ENCODE results near the gene APRT. TPM values are rescaled to one million over a fixed set of nuclear protein-coding genes. Genes with fewer than 3 reads are reported as not detected.
"Not testable (repeated sequence)": the region's sequence is repeated elsewhere in the genome, so short reads cannot be mapped to it uniquely, and the experiment has no call there.

APRT gene
- total RNA-seq, 1 donor from 2014 or later: 116 TPM

DNA sequence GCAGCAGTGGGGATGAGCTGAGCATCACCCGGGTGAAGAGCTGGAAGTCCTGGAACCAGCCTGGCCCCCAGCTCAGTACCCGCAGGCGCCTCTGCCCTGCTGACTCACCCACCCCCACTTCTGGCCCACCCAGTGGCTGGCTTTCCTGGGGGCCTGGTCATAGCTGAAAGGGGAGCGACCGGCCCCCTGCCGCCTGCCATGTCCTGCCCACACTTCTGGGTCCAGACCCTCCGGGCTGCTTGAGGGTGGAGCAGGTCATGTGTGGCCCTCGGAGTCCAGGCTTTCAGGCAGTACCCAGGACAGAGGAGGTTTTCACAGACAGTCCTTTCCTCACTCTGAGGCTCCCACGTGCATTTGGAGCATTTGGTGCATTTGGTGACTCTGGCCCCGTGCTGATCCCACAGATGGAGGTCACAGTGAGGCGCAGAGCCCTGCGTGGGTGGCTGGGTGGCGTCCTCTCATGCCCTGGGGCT is 19.6 kb downstream of the APRT start:
- Mint-ChIP-seq H3K9me3 (no peaks in the 10 kb centered on the region), H3K27ac (no peak overlapping the region)

DNA sequence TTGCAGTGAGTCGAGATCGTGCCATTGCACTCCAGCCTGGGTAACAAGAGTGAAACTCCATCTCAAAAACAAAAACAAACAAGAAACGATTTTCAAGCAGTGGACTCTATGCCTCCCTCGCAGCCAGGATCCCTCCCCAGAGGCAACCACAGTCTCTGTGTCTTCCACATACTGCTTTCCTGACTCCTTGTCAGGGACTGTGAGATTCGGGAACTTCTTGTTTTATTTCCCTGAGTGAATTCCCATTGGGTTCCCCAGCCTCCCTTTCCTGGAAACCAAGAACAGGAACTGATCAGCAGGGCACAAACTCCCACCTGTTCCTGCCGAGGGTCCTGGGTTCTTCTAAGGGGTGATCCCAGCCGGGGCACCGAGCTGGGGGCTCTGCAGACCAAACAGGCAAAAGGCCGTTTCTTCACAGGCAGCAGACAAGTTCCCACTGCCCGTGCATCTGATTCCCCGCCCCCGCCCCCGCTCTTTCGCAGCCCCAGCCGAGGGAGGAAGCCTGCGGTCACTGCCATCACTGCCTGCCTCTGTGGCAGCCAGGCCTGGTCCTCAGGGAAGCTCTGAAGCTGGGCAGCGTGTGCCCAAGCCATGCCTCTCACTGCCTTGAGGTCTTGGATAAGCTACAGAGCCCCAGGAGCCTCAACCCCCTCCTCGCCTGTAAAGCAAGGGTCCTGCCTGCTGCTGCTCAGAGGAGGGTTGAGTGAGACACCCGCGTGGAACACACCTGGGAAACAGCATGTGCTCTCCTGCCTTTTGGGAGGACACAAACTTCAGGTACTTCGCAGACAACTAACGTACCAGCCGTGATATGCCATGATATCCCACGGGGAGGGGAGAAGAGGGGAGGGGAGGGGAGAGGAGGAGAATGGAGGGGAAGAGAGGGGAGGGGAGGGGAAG is 21.2 kb downstream of the APRT start:
- Mint-ChIP-seq H3K27me3 (peaks cover 12% of the 10 kb centered on the region), H3K27ac (no peak overlapping the region)

More for the DNA sequence above, 19.6 kb downstream of the APRT start:
- Mint-ChIP-seq H3K27me3 (peaks cover 11% of the 10 kb centered on the region), H3K4me3 (no peak overlapping the region), H3K4me1 (ENCODE audit: unreplicated experiment) (no peaks in the 10 kb centered on the region), H3K36me3 (no peaks in the 10 kb centered on the region)
- no peak for DNase-seq (ENCODE audit: extremely low spot score, unreplicated experiment)
- TF ChIP-seq, protein P1, sequence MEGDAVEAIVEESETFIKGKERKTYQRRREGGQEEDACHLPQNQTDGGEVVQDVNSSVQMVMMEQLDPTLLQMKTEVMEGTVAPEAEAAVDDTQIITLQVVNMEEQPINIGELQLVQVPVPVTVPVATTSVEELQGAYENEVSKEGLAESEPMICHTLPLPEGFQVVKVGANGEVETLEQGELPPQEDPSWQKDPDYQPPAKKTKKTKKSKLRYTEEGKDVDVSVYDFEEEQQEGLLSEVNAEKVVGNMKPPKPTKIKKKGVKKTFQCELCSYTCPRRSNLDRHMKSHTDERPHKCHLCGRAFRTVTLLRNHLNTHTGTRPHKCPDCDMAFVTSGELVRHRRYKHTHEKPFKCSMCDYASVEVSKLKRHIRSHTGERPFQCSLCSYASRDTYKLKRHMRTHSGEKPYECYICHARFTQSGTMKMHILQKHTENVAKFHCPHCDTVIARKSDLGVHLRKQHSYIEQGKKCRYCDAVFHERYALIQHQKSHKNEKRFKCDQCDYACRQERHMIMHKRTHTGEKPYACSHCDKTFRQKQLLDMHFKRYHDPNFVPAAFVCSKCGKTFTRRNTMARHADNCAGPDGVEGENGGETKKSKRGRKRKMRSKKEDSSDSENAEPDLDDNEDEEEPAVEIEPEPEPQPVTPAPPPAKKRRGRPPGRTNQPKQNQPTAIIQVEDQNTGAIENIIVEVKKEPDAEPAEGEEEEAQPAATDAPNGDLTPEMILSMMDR (conservative IDR thresholded peaks at IDR 0.05): no peak

DNA sequence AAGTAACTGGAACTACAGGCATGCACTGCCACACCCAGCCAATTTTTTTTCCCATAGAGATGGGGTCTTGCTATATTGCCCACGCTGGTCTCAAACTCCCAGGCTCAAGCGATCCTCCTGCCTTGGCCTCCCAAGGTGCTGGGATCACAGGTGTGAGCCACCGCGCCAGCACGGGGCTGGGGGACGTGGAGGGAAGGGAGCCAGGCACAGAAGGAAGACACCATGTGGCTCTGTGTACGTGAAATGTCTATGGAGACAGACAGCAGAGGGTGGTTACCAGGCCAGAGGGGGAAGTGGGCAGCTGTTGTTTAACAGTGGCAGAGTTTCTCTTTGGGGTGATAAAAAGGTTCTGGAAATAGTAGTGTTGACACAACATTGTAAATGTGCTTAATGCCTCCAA is 22.1 kb downstream of the APRT start:
- H3K4me3 Mint-ChIP-seq: no peak overlapping the region
- H3K9me3 Mint-ChIP-seq: no peaks in the 10 kb centered on the region
- TF ChIP-seq, protein P1 (conservative IDR thresholded peaks at IDR 0.05): no peak
- H3K27me3 Mint-ChIP-seq: peaks cover 12% of the 10 kb centered on the region
- H3K4me1 Mint-ChIP-seq (ENCODE audit: unreplicated experiment): no peaks in the 10 kb centered on the region
- no peak for DNase-seq (ENCODE audit: extremely low spot score, unreplicated experiment)
- H3K27ac Mint-ChIP-seq: no peak overlapping the region
- no peaks in the 10 kb centered on the region for H3K36me3 Mint-ChIP-seq

More for the DNA sequence above, 21.2 kb downstream of the APRT start:
- Mint-ChIP-seq H3K4me1 (ENCODE audit: unreplicated experiment) (no peaks in the 10 kb centered on the region), H3K4me3 (no peak overlapping the region), H3K36me3 (no peaks in the 10 kb centered on the region), H3K9me3 (no peaks in the 10 kb centered on the region)
- TF ChIP-seq, protein P1 (conservative IDR thresholded peaks at IDR 0.05): no peak
- no peak for DNase-seq (ENCODE audit: extremely low spot score, unreplicated experiment)

DNA sequence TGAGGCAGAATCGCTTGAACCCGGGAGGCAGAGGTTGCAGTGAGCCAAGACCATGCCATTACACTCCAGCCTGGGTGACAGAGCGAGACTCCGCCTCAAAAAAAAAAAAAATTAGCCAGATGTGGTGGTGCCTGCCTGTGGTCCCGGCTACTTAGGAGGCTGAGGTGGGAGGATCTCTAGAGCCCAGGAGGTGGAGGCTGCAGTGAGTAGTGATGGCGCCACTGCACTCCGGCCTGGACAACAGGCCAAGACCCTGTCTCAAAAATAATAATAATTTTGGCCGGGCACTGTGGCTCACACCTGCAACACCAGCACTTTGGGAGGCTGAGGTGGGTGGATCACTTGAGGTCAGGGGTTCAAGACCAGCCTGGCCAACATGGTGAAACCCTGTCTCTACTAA is 23.0 kb downstream of the APRT start:
- H3K27ac Mint-ChIP-seq; H3K4me1 Mint-ChIP-seq (ENCODE audit: unreplicated experiment); H3K9me3 Mint-ChIP-seq; H3K4me3 Mint-ChIP-seq; H3K36me3 Mint-ChIP-seq; DNase-seq (ENCODE audit: extremely low spot score, unreplicated experiment): not testable (repeated sequence)
- peaks cover 12% of the 10 kb centered on the region for H3K27me3 Mint-ChIP-seq

DNA sequence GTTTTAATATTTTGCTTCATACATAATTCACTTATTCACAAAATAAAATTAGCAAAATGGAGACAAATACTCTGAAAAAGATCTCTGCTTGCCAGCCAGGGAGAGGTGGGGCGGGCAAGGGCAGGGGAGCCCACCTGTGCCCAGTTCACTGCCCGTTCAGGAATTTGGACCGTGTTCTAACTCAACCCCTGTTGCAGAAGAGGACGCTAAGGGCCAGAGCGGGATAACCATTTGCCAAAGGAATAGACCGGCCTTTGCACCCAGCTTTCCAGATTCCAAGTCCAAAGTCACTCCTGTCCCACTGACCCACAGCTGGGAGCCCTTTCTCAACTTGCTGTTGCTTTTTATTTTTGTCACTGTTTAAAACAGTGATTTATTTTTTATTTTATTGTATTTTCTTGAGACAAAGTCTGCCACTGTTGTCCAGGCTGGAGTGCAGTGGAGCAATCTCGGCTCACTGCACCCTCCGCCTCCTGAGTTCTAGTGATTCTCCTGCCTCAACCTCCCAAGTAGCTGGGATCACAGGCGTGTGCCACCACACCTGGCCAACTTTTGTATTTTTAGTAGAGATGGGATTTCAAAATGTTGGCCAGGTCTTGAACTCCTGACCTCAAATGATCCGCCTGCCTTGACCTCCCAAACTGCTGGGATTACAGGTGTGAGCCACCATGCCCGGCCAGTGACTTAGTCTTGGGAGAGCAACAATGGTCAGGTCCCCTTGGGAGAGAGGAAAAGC is 24.0 kb downstream of the APRT start:
- H3K36me3 Mint-ChIP-seq: no peaks in the 10 kb centered on the region

More for the DNA sequence above, 24.0 kb downstream of the APRT start:
- Mint-ChIP-seq H3K4me1 (ENCODE audit: unreplicated experiment) (peaks cover 6% of the 10 kb centered on the region), H3K9me3 (no peaks in the 10 kb centered on the region), H3K4me3 (no peak overlapping the region), H3K27me3 (peaks cover 21% of the 10 kb centered on the region), H3K27ac (no peak overlapping the region)
- TF ChIP-seq, protein P1 (conservative IDR thresholded peaks at IDR 0.05): no peak
- no peak for DNase-seq (ENCODE audit: extremely low spot score, unreplicated experiment)
